Measurements from ENCODE around the gene TRMO. TPM values are rescaled to one million over a fixed set of nuclear protein-coding genes. Genes with fewer than 3 reads are reported as not detected.

The TRMO gene
- total and polyA plus RNA-seq, 9 of the 15 experiments (the other 6 are each of a cell fraction or from before 2014, with no cell fraction given) = 5.6 to 22.4 (median 16.2) TPM

DNA sequence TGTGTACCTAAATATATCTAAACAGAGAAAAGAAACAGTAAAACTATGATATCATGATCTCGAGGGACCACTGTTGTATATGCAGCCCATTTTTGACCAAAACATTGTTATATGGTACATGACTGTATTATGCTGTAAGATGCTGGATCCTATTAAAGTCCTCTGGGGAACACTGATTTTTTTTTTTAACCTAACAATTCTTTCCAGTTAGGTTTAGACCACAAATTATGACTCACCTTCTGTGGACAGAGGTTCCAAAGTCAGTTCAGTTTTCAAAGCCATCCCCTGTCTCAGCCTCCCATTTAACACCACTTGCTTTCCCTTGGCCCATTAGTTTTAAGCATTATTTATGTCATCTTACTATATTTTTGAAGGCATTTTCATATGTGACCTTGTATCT, 27.1 kb downstream of the TRMO start:
- H3K27me3 ChIP-seq (ENCODE audit: control insufficient read depth in 2 of 2, insufficient read depth in 2 of 2, low read length in 2 of 2) = no peaks in the 10 kb centered on the region
- no peaks in the 10 kb centered on the region for H3K36me3 ChIP-seq (ENCODE audit: control insufficient read depth, insufficient read depth, low read length)
- FAIRE-seq = no peak
- H3K4me2 ChIP-seq (ENCODE audit: insufficient read depth, low read length) = no peak overlapping the region
- ChIA-PET POLR2A (interaction anchor here (0.8 to 1.3 kb wide), 2 partner anchors 15 to 26 kb away, joined by 3 to 4 read pairs; no protein-coding TSS in a partner anchor), CTCF (ENCODE audit: low intra/inter-chr PET ratio) (no interaction called here)
- no peak for TF ChIP-seq STAT5B (CRISPR knock-in tag; IDR thresholded peaks at IDR 0.05)
- TF ChIP-seq ZNF583 (CRISPR knock-in tag; IDR thresholded peaks at IDR 0.05) = no peak
- TF ChIP-seq ERF (CRISPR knock-in tag; IDR thresholded peaks at IDR 0.05) = no peak
- no peak for TF ChIP-seq CCNT2 (IDR thresholded peaks at IDR 0.05; ENCODE audit: borderline replicate concordance, extremely low read depth, insufficient read length, low read depth, low read length)
- TF ChIP-seq, protein P1, sequence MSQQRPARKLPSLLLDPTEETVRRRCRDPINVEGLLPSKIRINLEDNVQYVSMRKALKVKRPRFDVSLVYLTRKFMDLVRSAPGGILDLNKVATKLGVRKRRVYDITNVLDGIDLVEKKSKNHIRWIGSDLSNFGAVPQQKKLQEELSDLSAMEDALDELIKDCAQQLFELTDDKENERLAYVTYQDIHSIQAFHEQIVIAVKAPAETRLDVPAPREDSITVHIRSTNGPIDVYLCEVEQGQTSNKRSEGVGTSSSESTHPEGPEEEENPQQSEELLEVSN (IDR thresholded peaks at IDR 0.05; ENCODE audit: borderline replicate concordance in 1 of 2, extremely low read depth in 1 of 2, insufficient read depth in 1 of 2, insufficient read length in 1 of 2, low read depth in 1 of 2, low read length in 1 of 2, poor library complexity in 1 of 2, severe bottlenecking in 1 of 2) = no peak
- TF ChIP-seq, protein P2, sequence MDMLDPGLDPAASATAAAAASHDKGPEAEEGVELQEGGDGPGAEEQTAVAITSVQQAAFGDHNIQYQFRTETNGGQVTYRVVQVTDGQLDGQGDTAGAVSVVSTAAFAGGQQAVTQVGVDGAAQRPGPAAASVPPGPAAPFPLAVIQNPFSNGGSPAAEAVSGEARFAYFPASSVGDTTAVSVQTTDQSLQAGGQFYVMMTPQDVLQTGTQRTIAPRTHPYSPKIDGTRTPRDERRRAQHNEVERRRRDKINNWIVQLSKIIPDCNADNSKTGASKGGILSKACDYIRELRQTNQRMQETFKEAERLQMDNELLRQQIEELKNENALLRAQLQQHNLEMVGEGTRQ (CRISPR knock-in tag; IDR thresholded peaks at IDR 0.05) = no peak
- no peak for TF ChIP-seq SMAD1 (IDR thresholded peaks at IDR 0.05; ENCODE audit: low read depth, low read length, partially characterized antibody)
- TF ChIP-seq HSF4 (CRISPR knock-in tag; IDR thresholded peaks at IDR 0.05; ENCODE audit: borderline replicate concordance) = no peak
- TF ChIP-seq, protein P3, sequence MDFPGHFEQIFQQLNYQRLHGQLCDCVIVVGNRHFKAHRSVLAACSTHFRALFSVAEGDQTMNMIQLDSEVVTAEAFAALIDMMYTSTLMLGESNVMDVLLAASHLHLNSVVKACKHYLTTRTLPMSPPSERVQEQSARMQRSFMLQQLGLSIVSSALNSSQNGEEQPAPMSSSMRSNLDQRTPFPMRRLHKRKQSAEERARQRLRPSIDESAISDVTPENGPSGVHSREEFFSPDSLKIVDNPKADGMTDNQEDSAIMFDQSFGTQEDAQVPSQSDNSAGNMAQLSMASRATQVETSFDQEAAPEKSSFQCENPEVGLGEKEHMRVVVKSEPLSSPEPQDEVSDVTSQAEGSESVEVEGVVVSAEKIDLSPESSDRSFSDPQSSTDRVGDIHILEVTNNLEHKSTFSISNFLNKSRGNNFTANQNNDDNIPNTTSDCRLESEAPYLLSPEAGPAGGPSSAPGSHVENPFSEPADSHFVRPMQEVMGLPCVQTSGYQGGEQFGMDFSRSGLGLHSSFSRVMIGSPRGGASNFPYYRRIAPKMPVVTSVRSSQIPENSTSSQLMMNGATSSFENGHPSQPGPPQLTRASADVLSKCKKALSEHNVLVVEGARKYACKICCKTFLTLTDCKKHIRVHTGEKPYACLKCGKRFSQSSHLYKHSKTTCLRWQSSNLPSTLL (IDR thresholded peaks at IDR 0.05) = no peak
- TF ChIP-seq, protein P4, sequence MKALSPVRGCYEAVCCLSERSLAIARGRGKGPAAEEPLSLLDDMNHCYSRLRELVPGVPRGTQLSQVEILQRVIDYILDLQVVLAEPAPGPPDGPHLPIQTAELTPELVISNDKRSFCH (CRISPR knock-in tag; IDR thresholded peaks at IDR 0.05) = no peak
- TF ChIP-seq, protein P4 (tag; IDR thresholded peaks at IDR 0.05) = no peak
- intact Hi-C loops (cut with micrococcal nuclease) = loop anchor here (10.0 kb wide), 1 partner anchor 430 kb away; no protein-coding TSS in a partner anchor
- in situ Hi-C loops (cut with MboI) = loop anchor here (10.0 kb wide), 1 partner anchor 170 kb away; no protein-coding TSS in a partner anchor
- no peaks in the 10 kb centered on the region for H4K20me1 ChIP-seq (replicated peaks; ENCODE audit: control insufficient read depth, insufficient read depth, low read length)
- no peaks in the 10 kb centered on the region for H3K9me3 ChIP-seq (replicated peaks; ENCODE audit: control insufficient read depth, insufficient read depth, low read depth, low read length)
- no peaks in the 10 kb centered on the region for H3K4me1 ChIP-seq (replicated peaks in 1 of 2; ENCODE audit: control insufficient read depth in 2 of 2, insufficient read depth in 2 of 2, low read length in 2 of 2)
- H3K9ac ChIP-seq (ENCODE audit: insufficient read depth in 1 of 2, low read depth in 2 of 2, low read length in 2 of 2) = no peak overlapping the region
- BruUV-seq (replicated peaks) = no TSS peak
- 0% methylated on average over 1 of the region's 1 CpG for WGBS (ENCODE audit: insufficient coverage, low coverage, missing lambda C conversion rate)
- no peak overlapping the region for H2AFZ ChIP-seq (ENCODE audit: low read depth, low read length)
- no peak for DNase-seq (ENCODE audit: extremely low read depth in 1 of 4, low spot score in 3 of 4)
- no peak overlapping the region for H3K4me3 ChIP-seq
- H3K27ac ChIP-seq (ENCODE audit: extremely low read depth, low read depth, low read length) = no peak overlapping the region
- H3K9me1 ChIP-seq (ENCODE audit: control insufficient read depth, insufficient read depth, low read length) = no peaks in the 10 kb centered on the region
- H3K79me2 ChIP-seq (ENCODE audit: control insufficient read depth, insufficient read depth, low read length) = no peaks in the 10 kb centered on the region
- ATAC-seq = no peak
